ENCODE data around the gene UIMC1. TPM values are rescaled to one million over a fixed set of nuclear protein-coding genes. Genes with fewer than 3 reads are reported as not detected.
A peak's percentile ranks its signal among the peaks of the same experiment; 100 is the strongest.

Gene UIMC1
- total and polyA plus RNA-seq, 2 of the 13 experiments (the other 11 are each of a cell fraction or from before 2014, with no cell fraction given), result 18.9 to 32.7 TPM

DNA sequence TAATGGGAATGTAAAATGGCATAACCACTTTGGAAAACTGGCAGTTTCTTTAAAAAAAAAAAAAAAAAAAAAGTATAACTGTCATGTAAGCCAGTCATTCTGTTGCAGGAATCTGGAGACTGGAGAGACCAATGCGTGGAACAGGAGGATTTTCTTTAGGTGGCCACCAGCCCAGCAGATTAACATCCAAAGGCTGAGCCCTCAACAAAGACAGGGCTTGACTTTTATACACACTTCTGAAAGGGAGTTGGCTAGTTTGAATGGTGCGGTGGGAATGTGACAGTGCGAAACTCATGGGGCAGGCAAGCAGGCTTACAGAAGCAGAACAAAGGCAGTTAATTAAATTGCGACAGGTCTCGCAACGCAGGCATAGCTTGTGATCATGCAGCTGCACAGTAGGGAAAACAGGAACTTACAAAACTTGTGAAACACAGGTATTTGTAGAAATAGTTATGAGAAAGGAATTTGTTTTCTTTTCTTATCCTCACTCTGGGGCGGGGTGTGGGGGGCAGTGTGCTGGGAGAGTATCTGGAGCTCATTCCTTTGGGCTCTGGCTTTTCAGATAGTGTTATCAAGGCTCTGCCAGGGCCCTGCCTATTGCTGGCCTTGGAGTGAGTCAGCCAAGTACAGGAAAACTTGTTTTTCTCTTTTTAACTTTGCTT is 12.0 kb downstream of the UIMC1 start (continued):
- TF ChIP-seq, protein P1, sequence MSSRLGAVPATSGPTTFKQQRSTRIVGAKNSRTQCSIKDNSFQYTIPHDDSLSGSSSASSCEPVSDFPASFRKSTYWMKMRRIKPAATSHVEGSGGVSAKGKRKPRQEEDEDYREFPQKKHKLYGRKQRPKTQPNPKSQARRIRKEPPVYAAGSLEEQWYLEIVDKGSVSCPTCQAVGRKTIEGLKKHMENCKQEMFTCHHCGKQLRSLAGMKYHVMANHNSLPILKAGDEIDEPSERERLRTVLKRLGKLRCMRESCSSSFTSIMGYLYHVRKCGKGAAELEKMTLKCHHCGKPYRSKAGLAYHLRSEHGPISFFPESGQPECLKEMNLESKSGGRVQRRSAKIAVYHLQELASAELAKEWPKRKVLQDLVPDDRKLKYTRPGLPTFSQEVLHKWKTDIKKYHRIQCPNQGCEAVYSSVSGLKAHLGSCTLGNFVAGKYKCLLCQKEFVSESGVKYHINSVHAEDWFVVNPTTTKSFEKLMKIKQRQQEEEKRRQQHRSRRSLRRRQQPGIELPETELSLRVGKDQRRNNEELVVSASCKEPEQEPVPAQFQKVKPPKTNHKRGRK (CRISPR knock-in tag; IDR thresholded peaks at IDR 0.05), result no peak
- peak; percentile 50 for TF ChIP-seq FOSL2 (CRISPR knock-in tag; IDR thresholded peaks at IDR 0.05)
- peak; percentile 36 for TF ChIP-seq TEAD3 (CRISPR knock-in tag; optimal IDR thresholded peaks at IDR 0.05; ENCODE audit: borderline replicate concordance)
- TF ChIP-seq ZNF792 (CRISPR knock-in tag; IDR thresholded peaks at IDR 0.05), result 0 out of 2 replicates have a peak, but pooled peaks have one; percentile 32
- no peak for TF ChIP-seq NFE2L1 (CRISPR knock-in tag; IDR thresholded peaks at IDR 0.05; ENCODE audit: borderline replicate concordance)
- TF ChIP-seq, protein P2, sequence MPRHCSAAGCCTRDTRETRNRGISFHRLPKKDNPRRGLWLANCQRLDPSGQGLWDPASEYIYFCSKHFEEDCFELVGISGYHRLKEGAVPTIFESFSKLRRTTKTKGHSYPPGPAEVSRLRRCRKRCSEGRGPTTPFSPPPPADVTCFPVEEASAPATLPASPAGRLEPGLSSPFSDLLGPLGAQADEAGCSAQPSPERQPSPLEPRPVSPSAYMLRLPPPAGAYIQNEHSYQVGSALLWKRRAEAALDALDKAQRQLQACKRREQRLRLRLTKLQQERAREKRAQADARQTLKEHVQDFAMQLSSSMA (CRISPR knock-in tag; IDR thresholded peaks at IDR 0.05), result no peak
- no peak for TF ChIP-seq ZNF839 (CRISPR knock-in tag; IDR thresholded peaks at IDR 0.05; ENCODE audit: borderline replicate concordance)
- 0 out of 2 replicates have a peak, but pooled peaks have one; percentile 21 for TF ChIP-seq ZBTB25 (CRISPR knock-in tag; IDR thresholded peaks at IDR 0.05)
- TF ChIP-seq ZNF749 (CRISPR knock-in tag; IDR thresholded peaks at IDR 0.05; ENCODE audit: borderline replicate concordance), result no peak
- TF ChIP-seq CREM (IDR thresholded peaks at IDR 0.05), result no peak
- TF ChIP-seq CREM (CRISPR knock-in tag; IDR thresholded peaks at IDR 0.05), result no peak
- no peak for TF ChIP-seq MTERF4 (CRISPR knock-in tag; IDR thresholded peaks at IDR 0.05)
- no peak for TF ChIP-seq ZMYM3 (CRISPR knock-in tag; IDR thresholded peaks at IDR 0.05)
- no peak for TF ChIP-seq ZBTB49 (CRISPR knock-in tag; IDR thresholded peaks at IDR 0.05; ENCODE audit: borderline replicate concordance)
- TF ChIP-seq ZNF776 (CRISPR knock-in tag; IDR thresholded peaks at IDR 0.05), result no peak
- TF ChIP-seq ZMYM2 (CRISPR knock-in tag; IDR thresholded peaks at IDR 0.05), result no peak
- no peak for TF ChIP-seq NFYB (CRISPR knock-in tag; IDR thresholded peaks at IDR 0.05)
- TF ChIP-seq ZBTB26 (CRISPR knock-in tag; IDR thresholded peaks at IDR 0.05; ENCODE audit: borderline replicate concordance), result no peak
- TF ChIP-seq KLF13 (CRISPR knock-in tag; IDR thresholded peaks at IDR 0.05), result no peak
- no peak for TF ChIP-seq ZNF800 (CRISPR knock-in tag; IDR thresholded peaks at IDR 0.05)
